Posterior cingulate gyrus (tissue), 11 donors: ENCODE results near the gene CREB3L2.
"Not testable (repeated sequence)": the region's sequence is repeated elsewhere in the genome, so short reads cannot be mapped to it uniquely, and the experiment has no call there.

Source experiments
- DNase-seq, 10 donors: peaks; one replicate each; pipeline versions ENCODE4 v3.0.0 to v3.0.0-alpha.2; 2020 to 2021; ENCODE audit warnings: mixed read lengths in 3 of 10
- intact Hi-C: fragments of 100-400 bp; cut with DNase I; formaldehyde crosslinking; loops from one replicate; pipeline ENCODE4 v1.15.1; 2023

CREB3L2 gene

DNA sequence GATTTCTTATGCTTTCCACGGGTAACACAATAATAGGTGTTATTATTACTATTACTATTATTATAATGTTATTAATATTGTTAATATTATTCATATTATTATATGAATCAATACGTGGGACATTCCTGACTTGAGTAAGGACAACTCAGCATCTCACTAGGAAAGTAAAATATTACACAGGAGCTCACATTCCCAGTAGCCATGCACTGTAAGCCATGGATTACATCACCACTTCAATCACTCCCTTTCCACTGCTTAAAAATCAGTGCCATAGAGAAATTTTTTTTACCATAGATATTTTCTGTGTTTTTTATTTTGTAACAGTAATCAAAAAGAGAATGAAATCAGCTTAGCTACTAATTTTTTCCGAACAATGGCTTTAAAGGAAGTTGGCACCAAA, 86.6 kb downstream of the CREB3L2 start:
- no peak for DNase-seq
- intact Hi-C loops = no loop called here

DNA sequence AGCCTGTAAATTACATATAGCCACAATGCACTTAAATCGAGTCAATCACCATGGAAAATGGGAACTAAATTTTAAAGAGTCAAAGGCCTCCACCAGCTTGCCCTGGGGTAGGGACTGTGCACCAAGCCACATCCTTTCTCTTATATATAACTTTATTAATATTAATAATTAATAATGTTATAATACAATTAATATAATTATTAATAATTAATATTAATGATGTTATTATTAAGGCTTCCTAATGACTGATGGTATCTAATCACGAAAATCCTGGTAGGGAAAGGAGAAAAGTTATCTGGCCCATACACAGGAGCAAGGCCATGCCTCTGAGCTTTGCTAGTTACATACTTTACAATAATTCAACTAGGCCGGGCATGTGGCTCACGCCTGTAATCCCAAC, 87.9 kb downstream of the CREB3L2 start:
- intact Hi-C loops = no loop called here
- no peak for DNase-seq

DNA sequence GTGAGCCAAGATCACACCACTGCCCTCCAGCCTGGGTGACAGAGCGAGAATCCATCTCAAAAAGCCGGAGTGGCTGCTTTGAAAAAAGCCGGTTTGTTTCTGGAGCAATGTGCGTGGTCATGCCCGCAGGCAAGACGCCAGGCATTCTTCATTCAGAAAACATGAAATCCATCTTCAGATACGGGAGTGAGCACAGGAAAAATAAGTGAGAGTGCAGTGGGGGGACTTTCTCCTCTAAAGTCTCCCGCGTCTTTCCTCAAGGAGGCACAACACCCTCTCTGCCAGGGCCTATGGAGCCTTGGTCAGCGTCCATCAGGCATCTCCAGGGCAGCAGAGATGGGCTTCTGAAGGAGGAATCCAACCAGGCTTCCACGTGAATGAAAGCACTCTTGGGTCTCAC, 92.8 kb downstream of the CREB3L2 start:
- intact Hi-C loops = loop anchor here (10.0 kb wide), 1 partner anchor 826 kb away; no protein-coding TSS in a partner anchor

DNA sequence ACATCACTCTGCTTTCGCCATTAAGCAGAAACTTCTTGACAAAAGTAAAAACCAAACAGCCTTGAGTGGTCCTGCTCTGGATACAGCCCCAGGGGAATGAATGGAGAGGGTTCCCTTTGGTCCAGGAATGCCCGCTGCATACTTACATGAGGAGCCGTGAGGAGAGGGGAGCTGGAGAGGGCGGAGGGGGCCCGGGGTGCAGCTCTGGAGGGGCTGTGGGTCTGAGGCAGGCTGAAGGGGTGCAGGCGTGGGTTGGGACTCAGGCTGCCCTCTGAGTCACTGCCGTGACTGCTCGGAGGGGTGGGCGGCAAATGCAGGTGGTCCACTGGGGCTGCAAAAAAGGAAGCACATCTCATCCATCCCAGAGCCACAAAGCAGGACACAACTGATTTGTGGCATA, 93.8 kb downstream of the CREB3L2 start:
- no peak for DNase-seq
- intact Hi-C loops = loop anchor here (10.0 kb wide), 1 partner anchor 827 kb away; no protein-coding TSS in a partner anchor

More for the DNA sequence above, 92.8 kb downstream of the CREB3L2 start:
- peak in 5 of 10 donors; percentile 33 to 91 (median 68) for DNase-seq

DNA sequence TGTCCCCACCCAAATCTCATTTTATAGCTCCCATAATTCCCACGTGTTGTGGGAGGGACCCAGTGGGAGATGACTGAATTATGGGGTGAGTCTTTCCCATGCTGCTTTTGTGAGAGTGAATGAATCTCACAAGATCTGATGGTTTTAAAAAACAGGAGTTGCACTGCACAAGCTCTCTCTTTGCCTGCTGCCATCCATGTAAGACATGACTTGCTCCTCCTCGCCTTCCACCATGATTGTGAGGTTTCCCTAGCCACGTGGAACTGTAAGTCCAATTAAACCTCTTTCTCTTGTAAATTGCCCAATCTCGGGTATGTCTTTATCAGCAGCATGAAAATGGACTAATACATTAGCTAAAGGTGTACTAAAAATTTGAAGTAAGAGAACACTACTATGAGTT, 95.2 kb downstream of the CREB3L2 start:
- intact Hi-C loops = loop anchor here (10.0 kb wide), 1 partner anchor 828 kb away; no protein-coding TSS in a partner anchor
- DNase-seq = not testable (repeated sequence)

DNA sequence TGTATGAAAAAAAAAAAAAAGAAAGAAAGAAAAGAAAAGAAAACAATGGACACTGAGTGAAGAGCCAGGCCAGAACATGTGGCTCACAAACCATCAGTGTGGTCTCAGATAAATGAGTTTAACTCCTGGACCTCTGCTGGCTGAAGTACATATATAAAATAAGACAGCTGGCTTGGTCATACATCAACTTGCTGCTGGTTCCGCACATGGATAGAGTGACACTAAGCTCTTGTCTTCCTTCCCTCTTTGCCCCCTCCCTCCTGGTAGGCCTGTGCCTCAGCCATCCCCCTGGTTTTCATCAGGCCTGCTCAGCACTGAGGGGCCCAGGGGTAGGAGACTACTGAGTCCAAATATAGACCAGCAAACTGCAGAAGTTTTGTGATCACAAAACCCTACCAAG, 97.1 kb downstream of the CREB3L2 start:
- DNase-seq = no peak
- intact Hi-C loops = loop anchor here (10.0 kb wide), 1 partner anchor 830 kb away; no protein-coding TSS in a partner anchor

DNA sequence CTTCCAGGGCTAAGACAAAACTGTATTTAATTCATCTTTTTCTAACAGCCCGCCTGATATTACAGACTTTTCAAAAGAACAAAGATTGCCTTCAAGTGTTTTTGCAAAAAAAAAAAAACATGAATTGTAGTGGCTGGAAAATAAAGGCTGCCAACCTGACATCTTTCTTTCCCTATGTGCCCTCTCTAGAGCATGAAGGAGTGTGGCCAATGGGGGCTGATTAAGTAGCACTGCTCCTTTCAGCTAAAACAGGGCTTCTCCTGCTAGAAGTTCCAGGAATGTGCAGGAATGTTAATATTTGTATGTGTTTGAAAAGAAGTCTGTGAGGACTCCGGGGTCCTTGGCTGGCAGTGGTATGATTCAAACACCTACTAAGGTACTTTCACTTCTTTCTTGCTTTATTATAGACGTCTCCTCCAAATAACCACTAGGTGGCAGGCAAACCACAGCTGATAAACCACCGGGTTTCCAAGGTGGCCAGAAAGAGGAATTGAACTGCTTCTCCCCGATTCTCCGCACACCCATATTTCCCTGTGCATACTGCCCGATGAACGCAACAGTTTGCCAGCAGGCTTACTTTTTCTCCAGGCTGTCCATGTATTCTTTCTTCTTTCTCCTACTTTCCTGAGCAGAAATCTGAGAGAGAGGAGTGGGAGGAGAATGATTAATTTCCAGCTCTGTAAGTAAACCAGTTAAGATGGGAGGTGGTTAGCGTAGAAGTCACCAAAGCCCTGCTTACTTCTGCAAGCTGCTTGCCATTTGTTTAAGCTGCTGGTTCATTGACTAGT, 98.3 kb downstream of the CREB3L2 start:
- peak in 6 of 10 donors; percentile 37 to 93 (median 63) for DNase-seq
- intact Hi-C loops = loop anchor here (1.0 to 10.0 kb wide), 2 partner anchors 106 to 831 kb away; no protein-coding TSS in a partner anchor

DNA sequence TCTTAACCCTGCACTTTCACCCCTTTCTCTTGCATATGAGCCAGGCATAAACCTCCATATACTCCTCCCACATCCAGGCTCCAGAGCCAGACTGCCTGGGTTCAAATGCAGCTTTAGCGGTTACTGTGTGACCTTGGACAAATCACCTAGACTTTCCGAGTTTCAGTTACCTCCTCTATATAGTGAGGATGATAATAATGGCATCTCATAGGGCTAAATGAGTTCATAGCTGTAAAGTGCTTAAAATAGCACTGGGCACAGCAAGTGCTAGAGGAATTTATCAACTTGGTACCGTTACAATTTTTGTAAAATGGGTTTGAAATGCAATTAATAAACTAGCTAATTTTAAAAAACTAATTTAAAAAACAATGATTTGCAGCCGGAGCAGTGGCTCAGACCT, 101.7 kb downstream of the CREB3L2 start:
- no peak for DNase-seq
- intact Hi-C loops = loop anchor here (10.0 kb wide), 1 partner anchor 835 kb away; no protein-coding TSS in a partner anchor

DNA sequence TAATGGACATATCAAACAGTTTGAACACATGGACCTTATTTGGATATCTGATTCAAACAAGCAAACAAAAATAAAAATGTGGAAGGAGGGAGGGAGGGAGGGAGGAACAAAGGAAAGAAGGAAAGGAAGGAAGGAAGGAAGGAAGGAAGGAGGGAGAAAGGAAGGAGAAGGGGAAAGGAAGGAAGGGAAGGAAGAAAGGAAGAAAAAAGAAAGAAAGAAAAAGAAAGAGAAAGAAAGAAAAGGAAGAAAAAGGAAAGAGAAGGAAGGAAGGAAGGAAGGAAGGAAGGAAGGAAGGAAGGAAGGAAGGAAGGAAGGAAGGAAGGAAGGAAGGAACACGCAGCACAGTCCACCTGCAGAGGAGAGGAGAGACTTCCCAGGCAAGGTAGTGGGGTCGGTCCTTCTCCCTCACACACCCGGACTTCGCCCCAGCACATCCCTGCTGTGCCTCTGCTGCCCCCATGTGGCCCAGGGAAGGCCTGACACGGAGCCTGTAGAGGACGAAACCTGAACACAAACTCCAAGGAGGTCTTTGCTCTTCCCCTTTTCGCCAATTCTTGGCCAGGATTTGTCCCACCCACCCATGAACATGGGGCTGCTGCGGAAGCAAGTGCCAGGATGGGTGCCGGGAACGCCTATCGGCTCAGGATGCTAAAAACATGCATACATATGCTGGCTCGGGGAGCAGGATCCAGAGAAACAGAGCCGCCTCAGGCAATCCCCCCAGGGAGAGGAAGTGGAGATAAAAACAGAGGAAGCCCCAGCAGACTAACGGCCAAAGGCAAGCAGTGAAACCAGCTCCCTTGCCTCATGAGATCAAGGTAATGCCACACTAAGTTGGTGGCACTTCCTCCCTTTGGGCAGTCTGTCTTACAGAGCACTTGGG, 102.8 kb downstream of the CREB3L2 start:
- intact Hi-C loops = loop anchor here (1.0 to 2.0 kb wide), 3 partner anchors 82 to 293 kb away; no protein-coding TSS in a partner anchor
- peak; percentile 70 to 98 (median 86) for DNase-seq

DNA sequence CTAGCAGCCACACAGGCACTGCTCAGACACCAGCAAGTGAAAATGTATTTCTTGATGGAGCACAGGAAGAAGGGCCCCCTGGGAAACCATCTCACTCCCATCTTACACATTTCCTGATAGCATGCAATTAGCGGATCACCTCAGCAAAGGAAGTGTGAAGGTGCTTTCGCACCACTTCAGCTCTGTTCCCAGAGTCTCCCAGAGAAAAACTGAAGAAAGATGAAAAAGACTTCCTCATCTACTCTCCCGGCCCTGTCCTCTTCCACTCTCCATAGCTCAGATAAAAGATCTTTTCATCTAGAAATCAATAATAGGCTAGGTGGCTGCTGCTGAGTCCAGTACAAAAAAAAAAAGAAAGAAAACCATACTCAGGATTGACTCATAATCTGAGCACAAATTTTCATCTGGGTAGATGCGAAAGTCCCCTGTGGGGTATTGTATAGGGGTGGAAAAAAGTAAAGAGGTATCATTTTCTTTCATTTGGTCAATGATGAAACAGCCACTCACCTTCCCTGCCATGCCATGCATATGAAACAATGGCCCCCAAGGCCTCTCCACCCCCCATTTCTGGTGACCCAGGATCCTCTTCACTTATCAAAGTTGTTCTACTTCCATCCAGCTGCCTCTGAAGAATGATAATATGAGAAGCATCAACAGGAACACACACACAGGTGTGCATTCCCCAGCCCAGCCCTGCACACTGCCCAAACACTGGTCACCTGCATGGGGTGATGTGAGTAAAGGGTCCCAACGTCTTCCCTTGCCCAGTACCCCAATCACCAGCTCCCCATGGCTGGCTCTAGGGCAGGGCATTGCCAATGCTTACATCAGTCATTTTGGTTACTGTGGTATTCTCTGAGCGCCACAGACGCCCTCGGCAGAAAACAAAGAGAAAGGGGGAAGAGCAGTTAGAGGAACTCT, 106.3 kb downstream of the CREB3L2 start:
- intact Hi-C loops = no loop called here
- no peak for DNase-seq

DNA sequence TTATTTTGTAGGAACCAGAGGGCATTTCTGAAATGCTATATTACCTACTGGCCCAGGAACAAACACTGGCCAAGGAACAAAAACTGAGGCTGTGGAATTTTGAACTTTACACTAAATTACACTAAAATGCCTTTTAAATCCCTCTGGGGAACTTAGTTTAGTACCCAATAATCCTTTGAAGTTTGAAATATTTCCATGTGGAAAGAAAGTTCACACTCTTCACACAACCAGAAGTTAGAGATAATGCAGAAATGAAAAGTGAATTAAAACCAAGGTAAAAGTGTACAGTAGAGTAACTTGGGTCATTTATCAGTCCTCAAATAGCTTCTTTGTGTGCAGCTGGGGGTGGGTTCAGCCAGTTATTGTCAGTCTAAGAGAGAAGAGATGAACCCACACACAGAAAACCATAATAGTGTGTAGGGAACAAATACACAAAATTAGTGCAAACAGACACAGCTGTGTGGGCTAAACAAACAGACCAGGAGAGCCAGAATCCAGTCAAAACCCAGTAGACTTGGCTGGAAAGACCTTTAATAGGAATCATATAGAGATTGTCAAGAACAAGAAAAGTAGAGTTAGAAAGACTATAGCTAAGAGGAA, 108.6 kb downstream of the CREB3L2 start:
- intact Hi-C loops = no loop called here
- DNase-seq = no peak

DNA sequence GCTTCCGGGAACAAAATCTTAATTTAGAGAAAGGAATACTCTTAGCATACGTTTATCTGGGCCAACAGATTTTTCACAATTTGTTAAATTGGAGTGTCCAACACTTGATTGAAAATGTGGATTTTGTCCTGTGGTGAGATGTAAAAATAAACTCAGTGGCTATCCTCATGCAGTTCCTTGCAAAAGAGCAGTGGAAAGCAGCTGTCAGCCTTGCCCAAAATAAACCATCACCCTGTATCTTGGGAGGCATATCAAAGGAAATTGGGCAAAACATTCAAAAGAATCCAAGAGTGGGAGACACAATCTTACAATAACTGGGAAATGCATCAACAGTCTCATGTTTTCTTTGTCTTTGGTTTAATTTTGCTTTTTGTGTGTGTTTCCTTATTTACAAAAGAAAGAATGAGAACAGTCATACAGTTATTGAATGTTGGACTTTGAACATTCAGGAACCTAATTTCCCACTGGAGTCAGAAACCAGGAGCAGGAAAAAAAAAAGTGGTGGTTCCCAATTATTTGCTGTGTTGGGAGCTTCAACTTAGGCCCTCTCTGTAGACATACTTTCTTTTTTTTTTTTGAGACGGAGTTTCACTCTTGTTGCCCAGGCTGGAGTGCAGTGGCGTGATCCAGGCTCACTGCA, 110.8 kb downstream of the CREB3L2 start:
- DNase-seq = no peak
- intact Hi-C loops = no loop called here

DNA sequence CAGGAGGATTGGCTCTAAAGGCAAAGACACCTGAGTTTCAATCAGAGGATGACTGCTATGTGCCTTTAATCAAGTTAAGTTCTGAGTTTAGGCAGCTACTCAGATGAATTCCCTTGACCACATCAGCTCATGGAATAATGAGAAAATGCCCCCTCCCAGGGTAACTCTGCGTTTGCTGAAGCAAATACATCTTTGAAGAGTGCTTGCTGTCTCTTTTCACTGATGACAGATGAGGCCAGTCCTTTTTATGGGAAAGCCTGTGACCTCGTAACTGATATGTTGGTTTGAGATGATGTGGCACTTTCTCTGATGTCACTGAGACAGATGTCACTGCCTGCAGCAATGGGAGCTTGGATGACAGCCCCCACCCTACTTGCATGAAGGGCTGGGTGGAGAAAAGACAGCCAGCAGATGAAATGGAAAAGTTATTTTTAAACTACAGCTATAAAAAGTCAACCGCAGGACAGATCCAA, 111.4 kb downstream of the CREB3L2 start:
- intact Hi-C loops = no loop called here
- DNase-seq = no peak

DNA sequence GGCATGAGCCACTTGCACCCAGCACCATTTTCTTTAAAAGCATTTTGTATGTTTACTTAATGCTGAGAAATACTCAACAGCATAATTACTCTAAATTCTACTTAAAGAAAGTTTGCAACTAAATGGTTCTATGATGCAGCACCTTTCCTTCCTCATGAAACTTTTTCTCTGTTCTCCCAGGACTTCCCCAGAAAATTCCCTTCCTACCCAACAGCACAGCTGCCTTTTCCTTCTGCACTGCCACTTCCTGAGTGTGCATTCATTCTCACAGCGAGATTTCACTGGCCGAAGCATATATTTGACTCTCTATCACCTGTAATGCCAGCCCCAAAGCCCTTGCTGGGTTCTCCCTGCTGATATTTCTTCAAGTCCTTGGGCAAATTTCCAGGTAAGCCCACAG, 113.6 kb downstream of the CREB3L2 start:
- intact Hi-C loops = no loop called here
- DNase-seq = no peak

DNA sequence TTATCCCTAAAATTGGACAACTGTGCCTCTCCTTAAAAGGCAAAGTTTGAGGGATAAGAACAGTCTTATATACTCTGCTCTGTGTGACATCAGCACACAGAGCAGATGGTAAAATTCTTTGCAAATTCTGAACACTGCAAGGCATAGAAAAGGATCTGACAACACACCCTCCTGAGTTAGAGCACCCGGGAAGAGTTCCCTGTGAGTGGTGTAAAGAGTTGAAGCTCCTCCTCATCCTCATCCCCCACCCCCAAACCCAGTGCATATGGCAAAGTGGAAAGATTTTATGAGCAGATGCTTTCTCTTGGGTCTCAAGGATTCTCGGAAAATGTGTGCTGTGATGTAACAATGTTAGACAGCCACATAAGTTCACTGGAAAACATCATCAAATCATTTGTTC, 115.1 kb downstream of the CREB3L2 start:
- intact Hi-C loops = no loop called here

DNA sequence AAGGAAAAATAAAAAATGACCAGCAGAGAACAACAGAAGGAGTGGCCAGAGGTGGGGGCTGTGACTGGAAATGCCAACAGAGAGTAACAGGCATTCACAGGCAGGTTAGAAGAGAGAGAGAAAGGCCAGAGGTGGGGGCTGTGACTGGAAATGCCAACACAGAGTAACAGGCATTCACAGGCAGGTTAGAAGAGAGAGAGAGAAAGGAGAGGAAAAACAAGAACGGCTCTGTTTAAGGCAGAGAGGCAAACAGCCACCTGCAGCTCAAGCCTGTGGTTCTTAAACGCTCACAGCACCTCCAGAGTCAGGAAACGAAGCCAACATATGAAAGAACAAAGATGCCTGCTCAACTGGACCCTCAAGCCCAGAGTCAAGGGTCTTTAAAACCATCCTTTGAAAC, 115.6 kb downstream of the CREB3L2 start:
- no peak for DNase-seq
- intact Hi-C loops = no loop called here

More for the DNA sequence above, 115.1 kb downstream of the CREB3L2 start:
- no peak for DNase-seq

DNA sequence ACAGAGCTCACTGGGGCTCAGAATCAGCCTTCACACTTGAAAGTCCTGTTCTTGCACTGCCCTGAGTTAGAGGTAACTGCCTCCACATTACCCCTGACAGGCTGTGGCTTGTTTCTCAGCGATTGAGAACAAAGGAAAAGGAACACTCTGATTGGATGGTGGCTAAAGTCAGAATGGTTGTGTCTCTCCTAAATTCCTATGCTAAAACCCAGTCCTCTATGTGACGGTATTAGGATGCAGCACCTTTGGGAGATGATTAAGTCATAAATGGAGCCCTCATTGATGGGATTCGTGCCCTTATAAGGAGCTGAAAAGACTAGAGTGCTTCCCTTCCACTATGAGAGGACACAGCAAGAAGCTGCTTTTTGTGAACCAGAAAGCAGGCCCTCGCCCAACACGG, 116.2 kb downstream of the CREB3L2 start:
- no peak for DNase-seq
- intact Hi-C loops = no loop called here

DNA sequence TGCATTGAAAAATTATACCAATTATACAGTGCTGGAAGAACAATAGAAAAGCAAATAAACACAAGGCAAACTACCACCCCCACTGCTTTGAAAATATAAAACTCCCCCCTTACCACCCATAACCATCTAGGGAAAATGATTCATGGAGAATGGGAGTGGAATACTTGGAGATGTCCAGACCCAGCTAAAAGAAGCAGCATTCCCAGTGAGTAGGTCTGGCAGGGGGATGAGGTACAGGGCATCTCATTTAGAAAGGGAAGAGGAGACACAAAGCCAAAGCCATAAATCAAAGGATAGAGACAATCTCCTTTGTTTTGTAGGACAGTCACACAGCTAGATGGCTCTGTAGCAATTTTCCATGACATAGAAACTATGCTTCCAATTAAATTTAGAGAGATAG, 119.1 kb downstream of the CREB3L2 start:
- no peak for DNase-seq
- intact Hi-C loops = no loop called here

DNA sequence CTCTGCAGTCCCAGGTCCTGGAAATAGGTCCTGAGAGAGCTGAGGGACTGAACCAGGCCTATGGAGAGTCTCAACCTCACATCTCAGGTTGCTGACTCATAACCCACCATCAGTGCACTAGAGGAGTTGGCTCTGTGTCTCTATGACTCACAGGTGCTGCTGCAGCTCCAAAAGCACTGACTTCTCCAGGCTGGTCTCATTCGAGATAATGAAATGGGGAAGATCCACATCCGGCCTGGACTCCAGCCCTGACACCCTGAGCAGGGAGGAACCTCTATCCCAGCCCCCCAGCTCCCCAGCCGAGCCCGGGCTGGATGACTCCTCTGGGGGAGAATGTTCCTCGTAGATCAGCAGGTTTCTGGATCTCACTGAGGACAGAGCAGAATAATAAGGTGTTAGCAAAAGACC, 119.6 kb downstream of the CREB3L2 start:
- DNase-seq = peak in 2 of 10 donors; percentile 14 to 74
- intact Hi-C loops = no loop called here
